Skeletal muscle tissue (tissue), 4 donors: ENCODE results near the gene PRR30. TPM values are rescaled to one million over a fixed set of nuclear protein-coding genes. Genes with fewer than 3 reads are reported as not detected.
A peak's percentile ranks its signal among the peaks of the same experiment; 100 is the strongest.
"Not testable (repeated sequence)": the region's sequence is repeated elsewhere in the genome, so short reads cannot be mapped to it uniquely, and the experiment has no call there.

Source experiments
- H3K27ac ChIP-seq: one replicate; pipeline ENCODE4 v1.7.0; 2013; ENCODE audit warnings: mild to moderate bottlenecking, low read depth, low read length, inconsistent platforms
- H3K27me3 ChIP-seq, 3 donors: one replicate each; pipeline ENCODE4 v1.7.0; 2013; ENCODE audit warnings: low read length in 3 of 3; ENCODE audit not compliant: control insufficient read depth in 3 of 3, insufficient read depth in 3 of 3
- H3K36me3 ChIP-seq, 3 donors: one replicate each; pipeline ENCODE4 v1.7.0; 2013; ENCODE audit warnings: low read length in 3 of 3; ENCODE audit not compliant: control insufficient read depth in 3 of 3, insufficient read depth in 3 of 3
- H3K4me1 ChIP-seq, 3 donors: one replicate each; pipeline ENCODE4 v1.7.0; 2013; ENCODE audit warnings: low read length in 3 of 3, mild to moderate bottlenecking in 3 of 3; ENCODE audit not compliant: control insufficient read depth in 3 of 3, insufficient read depth in 3 of 3
- H3K4me3 ChIP-seq, 3 donors: one replicate each; pipeline ENCODE4 v1.7.0; 2013; ENCODE audit warnings: low read length in 3 of 3
- H3K9ac ChIP-seq, 3 donors: one replicate each; pipeline ENCODE4 v1.7.0; 2013; ENCODE audit warnings: low read length in 3 of 3, mild to moderate bottlenecking in 3 of 3, moderate library complexity in 2 of 3, low read depth in 1 of 3
- H3K9me3 ChIP-seq, 3 donors: one replicate each; pipeline ENCODE4 v1.7.0; 2013; ENCODE audit warnings: low read length in 3 of 3; ENCODE audit not compliant: control insufficient read depth in 3 of 3
- total RNA-seq: library from RNA; depleted of rRNA; stranded (reverse); fragments of >200 nt; gene quantifications from one replicate; pipeline ENCODE4 v1.2.3, GENCODE V29; 2014
- donor health status: Osteomylitis.

The PRR30 gene
- not detected for total RNA-seq

DNA sequence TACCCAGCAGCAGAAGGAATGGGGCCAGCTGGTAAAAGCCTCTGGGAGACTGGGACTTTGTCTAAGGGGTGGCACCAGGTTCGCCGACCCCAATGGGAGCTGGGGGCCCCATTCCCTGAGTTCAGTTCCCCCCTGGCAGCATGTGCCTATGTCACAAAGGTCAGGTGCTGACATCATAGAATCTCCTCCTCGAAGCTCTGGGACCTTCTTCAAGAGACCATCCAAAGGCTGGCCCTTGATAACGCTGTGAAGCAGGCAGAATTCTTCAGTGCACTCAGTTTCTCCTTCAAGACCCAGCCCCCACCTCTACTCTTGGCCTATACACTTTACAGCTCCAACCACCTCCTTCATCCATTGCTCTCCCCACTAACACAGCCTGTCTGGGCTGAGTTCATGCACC is at the start of gene PRR30:
TSS of gene PRR30 (minus strand) at position 101 of the 400 bp plus-strand sequence. CDS start 1,081 bp downstream, outside the sequence.
- Histone ChIP-seq H3K4me3 (no peak within 1 kb of the TSS), H3K27me3 (no peaks in the 10 kb centered on the region), H3K9me3 (no peaks in the 10 kb centered on the region), H3K36me3 (no peaks in the 10 kb centered on the region), H3K27ac (no peak within 1 kb of the TSS), H3K4me1 (peaks cover 0 to 3% (median 0%) of the 10 kb centered on the region in 3 donors), H3K9ac (no peak within 1 kb of the TSS)

DNA sequence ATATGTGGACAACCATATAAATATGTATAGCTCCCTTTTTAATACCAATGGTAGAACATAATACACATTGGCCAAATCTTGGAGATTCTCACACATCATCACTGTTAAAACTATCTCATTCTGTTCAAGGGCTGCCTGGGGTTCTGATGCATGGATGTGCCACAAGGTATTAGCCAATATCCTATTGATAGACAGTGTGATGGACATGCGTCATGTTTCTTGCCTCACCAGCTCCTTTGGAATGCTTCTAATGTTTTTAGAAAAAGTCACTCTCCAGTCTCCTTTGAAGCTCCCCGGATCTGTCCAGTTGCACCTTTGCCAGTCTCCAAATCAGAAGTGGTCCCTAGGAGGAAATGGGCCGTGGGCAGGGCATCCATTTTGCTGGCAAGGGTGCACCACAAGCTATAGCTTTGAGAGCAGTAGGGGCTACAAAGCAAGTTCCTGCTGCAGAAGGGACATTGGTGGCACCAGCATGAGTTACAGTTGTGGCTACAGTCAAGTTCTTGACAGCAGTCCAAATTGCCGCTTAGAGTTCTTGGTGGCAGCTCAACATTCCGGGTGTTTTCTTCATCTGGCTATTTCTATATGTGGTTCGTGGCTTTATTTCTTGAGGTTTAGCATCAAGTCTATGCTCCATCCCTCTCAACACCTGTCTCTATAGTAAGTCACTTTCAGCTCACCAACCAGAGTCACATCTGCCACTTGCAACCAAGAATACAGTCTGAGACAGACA is 47.6 kb upstream of the PRR30 start:
- Histone ChIP-seq H3K4me1 (peaks cover 17 to 26% (median 26%) of the 10 kb centered on the region in 3 donors), H3K27ac (no peak overlapping the region), H3K9ac (no peak overlapping the region)

DNA sequence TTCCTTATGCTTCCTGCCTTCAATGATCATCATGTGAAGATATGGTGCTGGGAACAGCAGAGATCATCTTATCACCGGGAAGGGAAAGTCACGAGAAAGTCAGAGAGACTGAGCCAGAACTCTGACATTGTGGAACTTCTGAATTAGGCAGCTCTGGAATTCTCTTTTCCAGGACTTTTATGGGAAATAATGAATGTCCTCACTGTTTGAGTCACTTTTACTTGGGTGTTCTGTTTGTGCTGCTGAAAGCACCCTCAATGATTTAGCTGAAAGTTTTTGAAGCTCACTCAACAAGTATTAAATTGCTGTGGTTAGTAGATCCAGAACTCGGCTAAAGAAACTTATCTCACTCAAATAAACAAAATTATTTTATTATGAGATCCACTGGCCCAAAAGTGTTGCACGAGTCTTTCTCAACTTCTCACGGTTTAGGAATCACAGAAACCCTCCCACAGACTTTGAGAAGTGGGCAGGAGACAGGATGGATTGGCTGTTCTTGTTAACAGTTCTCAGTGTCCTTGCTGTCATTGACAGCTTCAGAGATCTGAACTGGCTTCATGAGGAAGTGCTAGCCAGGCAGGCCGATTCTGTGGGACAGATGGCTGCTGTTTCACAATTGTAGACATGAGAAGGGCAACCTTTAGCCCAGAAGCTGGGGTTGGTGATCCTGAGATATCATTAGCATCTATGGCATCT is 46.3 kb upstream of the PRR30 start:
- Histone ChIP-seq H3K36me3 (no peaks in the 10 kb centered on the region), H3K9me3 (no peaks in the 10 kb centered on the region), H3K4me1 (peaks cover 17 to 26% (median 26%) of the 10 kb centered on the region in 3 donors), H3K27me3 (no peaks in the 10 kb centered on the region), H3K9ac (no peak overlapping the region), H3K4me3 (no peak overlapping the region), H3K27ac (peak overlapping the region; percentile 16)

More for the DNA sequence above, 47.6 kb upstream of the PRR30 start:
- H3K27me3 ChIP-seq = no peaks in the 10 kb centered on the region
- no peaks in the 10 kb centered on the region for H3K9me3 ChIP-seq
- H3K36me3 ChIP-seq = no peaks in the 10 kb centered on the region
- H3K4me3 ChIP-seq = no peak overlapping the region

DNA sequence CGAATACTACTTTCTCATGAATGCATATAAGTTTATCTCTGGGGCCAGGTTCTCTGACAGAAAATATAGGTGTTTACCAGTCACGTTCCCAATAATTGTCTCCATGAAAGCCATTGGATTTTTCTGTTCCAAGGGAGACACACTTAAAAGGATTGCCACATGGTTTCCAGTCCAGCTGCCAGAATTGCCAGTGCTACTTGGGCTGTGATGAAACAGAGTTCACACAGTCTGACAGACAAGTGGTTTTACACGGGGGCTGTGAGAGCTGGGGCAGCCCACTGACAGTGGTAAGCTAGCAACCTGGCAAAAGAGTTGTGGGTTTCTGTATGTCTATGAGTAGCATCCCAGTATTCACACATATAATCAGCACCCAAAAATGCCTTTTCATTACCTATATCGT is 44.9 kb upstream of the PRR30 start:
- Histone ChIP-seq H3K4me3 (no peak overlapping the region), H3K9ac (no peak overlapping the region), H3K27me3 (no peaks in the 10 kb centered on the region), H3K9me3 (no peaks in the 10 kb centered on the region), H3K27ac (peak overlapping the region; percentile 16), H3K4me1 (peaks cover 17 to 26% (median 26%) of the 10 kb centered on the region in 3 donors), H3K36me3 (no peaks in the 10 kb centered on the region)

DNA sequence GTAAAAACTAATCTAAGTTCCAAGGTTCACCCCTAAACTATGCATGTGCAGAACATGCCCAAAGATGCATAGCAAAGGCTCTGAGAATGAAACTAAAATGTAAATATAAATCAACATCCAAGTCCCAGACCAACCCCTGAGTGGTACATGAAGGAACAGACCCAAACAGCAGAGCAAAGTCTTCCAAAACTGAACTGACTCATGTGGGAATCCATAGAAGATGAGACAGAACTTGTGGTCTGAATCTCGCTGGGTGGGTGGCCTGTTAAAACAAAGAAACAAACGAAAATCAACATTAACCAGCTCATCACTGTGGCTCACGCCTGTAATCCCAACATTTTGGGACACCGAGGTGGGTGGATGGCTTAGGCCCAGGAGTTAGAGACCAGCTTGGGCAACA is 43.1 kb upstream of the PRR30 start:
- no peaks in the 10 kb centered on the region for H3K27me3 ChIP-seq
- no peak overlapping the region for H3K9ac ChIP-seq
- peaks cover 17 to 26% (median 26%) of the 10 kb centered on the region in 3 donors for H3K4me1 ChIP-seq
- H3K27ac ChIP-seq = no peak overlapping the region
- no peak overlapping the region for H3K4me3 ChIP-seq
- no peaks in the 10 kb centered on the region for H3K36me3 ChIP-seq
- H3K9me3 ChIP-seq = no peaks in the 10 kb centered on the region

DNA sequence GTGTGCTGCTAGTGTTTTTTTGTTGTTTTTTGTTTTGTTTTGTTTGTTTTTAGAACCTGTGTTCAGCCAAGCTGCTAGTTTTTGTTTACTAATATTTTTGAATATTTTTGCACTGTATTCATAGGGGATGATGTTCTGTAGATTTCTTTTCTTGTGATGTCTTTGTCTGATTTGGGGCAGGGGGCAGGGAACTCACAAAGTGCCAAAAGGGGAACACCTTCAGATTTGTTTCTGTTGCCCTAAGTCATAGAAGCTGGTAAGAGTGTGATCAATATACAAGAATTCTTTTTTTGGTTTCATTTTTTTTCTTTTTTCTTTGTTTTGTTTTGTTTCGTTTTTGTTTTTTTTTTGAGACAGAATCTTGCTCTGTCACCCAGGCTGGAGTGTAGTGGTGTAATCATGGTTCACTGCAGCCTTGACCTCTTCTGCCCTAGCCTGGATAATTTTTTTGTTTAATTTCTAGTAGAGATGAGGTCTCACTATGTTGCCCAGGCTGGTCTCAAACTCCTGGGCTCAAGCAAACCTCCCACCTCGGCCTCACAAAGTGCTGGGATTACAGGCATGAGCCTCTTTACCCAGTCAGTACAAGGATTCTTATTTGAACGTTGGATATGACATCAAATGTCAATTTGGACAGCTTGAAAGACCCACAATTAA is 40.3 kb upstream of the PRR30 start:
- Histone ChIP-seq H3K36me3 (no peaks in the 10 kb centered on the region), H3K9me3 (no peaks in the 10 kb centered on the region), H3K27me3 (no peaks in the 10 kb centered on the region), H3K4me1 (peaks cover 0 to 12% (median 8%) of the 10 kb centered on the region in 3 donors), H3K4me3 (no peak overlapping the region), H3K9ac (no peak overlapping the region), H3K27ac (no peak overlapping the region)

DNA sequence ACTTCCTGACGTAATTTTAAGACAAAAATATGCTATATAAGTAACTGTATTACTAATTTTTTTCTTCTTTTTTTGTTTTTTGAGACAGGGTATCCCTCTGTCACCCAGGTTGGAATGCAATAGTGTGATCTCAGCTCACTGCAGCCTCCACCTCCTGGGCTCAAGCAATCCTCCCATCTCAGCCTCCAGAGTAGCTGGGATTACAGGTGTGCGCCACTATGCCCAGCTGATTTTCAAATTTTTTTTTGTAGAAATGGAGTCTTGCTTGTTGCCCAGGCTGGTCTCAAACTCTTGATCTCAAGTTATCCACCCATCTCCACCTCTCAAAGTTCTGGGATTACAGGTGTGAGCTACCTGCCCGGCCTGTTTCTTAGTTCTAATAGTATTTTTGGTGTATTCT is 39.3 kb upstream of the PRR30 start:
- Histone ChIP-seq H3K4me3 (no peak overlapping the region), H3K9me3 (no peaks in the 10 kb centered on the region), H3K27me3 (no peaks in the 10 kb centered on the region), H3K9ac (no peak overlapping the region), H3K4me1 (peaks cover 0 to 2% (median 0%) of the 10 kb centered on the region in 3 donors), H3K27ac (no peak overlapping the region), H3K36me3 (no peaks in the 10 kb centered on the region)

DNA sequence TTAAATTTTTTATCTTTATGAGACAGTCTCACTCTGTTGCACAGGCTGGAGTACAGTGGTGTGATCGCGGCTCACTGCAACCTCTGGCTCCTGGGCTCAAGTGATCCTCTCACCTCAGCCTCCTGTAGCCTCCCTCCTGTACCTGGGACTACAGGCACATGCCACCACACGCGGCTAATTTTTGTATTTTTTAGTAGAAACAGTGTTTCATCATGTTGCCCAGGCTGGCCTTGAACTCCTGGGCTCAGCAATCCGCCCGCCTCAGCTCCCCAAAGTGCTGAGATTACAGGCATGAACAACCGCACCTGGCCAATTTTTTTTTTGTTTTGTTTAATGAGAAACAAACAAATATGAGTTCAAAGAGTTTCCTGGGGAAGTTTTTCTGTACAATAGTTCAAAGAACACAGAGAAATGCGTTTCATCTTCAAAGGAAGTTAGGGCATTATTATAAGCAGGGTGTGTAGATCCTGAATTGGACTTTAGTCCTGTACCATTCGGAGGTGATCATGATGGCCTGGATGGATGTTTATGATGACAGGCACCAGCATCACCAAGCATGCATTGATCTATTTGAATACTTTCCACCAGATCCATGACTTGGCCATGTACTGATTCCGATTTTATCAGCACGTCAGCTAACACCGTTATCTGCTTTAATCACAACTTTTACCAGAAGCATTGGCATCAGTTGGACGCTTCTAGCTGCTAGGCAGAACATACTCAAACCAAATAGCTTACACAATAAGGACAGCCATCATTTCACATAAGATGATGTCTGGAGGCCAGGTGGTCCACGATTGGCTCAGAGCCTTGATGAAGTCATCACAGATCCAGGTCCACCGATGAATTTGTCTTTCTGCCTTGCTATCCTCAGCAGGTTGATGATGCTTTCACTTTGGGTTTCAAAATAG is 38.5 kb upstream of the PRR30 start:
- Histone ChIP-seq H3K4me3 (no peak overlapping the region), H3K27me3 (no peaks in the 10 kb centered on the region), H3K27ac (no peak overlapping the region), H3K9ac (no peak overlapping the region), H3K4me1 (no peaks in the 10 kb centered on the region), H3K9me3 (no peaks in the 10 kb centered on the region), H3K36me3 (no peaks in the 10 kb centered on the region)

DNA sequence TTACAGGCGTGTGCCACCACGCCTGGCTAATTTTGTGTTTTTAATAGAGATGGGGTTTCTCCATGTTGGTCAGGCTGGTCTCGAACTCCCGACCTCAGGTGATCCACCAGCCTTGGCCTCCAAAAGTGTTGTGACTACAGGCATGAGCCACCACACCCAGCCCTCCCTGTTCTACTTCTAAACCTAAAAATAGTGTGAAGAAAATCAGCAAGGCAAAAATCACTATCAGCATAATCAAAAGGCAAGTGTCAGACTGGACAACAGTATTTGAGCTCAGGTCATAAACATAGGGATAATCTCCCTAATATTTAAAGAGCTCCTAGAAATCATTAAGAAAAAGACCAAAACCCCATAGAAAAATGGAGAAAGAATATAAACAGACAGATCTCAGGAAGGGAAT is 36.6 kb upstream of the PRR30 start:
- not testable (repeated sequence) for H3K4me1 ChIP-seq, H3K27me3 ChIP-seq, H3K27ac ChIP-seq, H3K4me3 ChIP-seq, H3K36me3 ChIP-seq, H3K9me3 ChIP-seq, H3K9ac ChIP-seq
